K562 (cell line): ENCODE results near the gene UPK3A. TPM values are rescaled to one million over a fixed set of nuclear protein-coding genes. Genes with fewer than 3 reads are reported as not detected.
A peak's percentile ranks its signal among the peaks of the same experiment; 100 is the strongest.

ENCODE experiments used
- BHLHE40 ChIP-seq: IDR thresholded peaks from 2 replicates; pipeline ENCODE4 v1.6.1; 2011; ENCODE audit warnings: low read length, improper control_type of control experiment
- NFATC3 ChIP-seq: fragments of 450-650 bp; IDR thresholded peaks from 2 replicates; pipeline ENCODE4 v1.6.1; 2017; ENCODE audit warnings: mild to moderate bottlenecking
- NFRKB ChIP-seq: fragments of 450-650 bp; IDR thresholded peaks from 2 replicates; pipeline ENCODE4 v1.6.1; 2016; ENCODE audit warnings: low read depth
- PRMT5 ChIP-seq: sonication (generic); formaldehyde crosslinking; IDR thresholded peaks from 2 replicates; pipeline ENCODE4 v1.5.0; 2020; ENCODE audit warnings: missing genetic modification reagents
- TAF15 ChIP-seq: fragments of 200-400 bp; formaldehyde crosslinking; IDR thresholded peaks from 2 replicates; pipeline ENCODE4 v1.6.1; 2017; ENCODE audit warnings: mild to moderate bottlenecking, low read depth, low read length, moderate library complexity
- polyA plus RNA-seq, 8 experiments: library from polyadenylated mRNA; depleted of rRNA in 4 of 8; stranded (reverse) in 5 of 8; unstranded in 3 of 8; fragments of >200 nt; fragmentation: Nextera tagmentation in 2 of 8; fragmentation: Illumina TruSeq in 1 of 8; extraction: Ambion mirVana in 2 of 8; extraction: Trizol in 1 of 8; gene quantifications; 2 replicates each; pipeline versions ENCODE4 v1.2.1 to v1.2.3, GENCODE V29; 2011 to 2014; ENCODE audit warnings: inconsistent platforms in 1 of 8, missing spikeins in 1 of 8
- total RNA-seq, 7 experiments: library from RNA; depleted of rRNA in 6 of 7; stranded (reverse); fragments of >200 nt in 6 of 7; fragmentation: Illumina TruSeq in 2 of 7; extraction: Trizol in 2 of 7; gene quantifications; 2 replicates each; pipeline versions ENCODE4 v1.2.1 to v1.2.3, GENCODE V29; 2011 to 2021; ENCODE audit warnings: low replicate concordance in 1 of 7
- TF ChIP-seq, protein P1 (sequence below), 2 experiments: fragments of 450-650 bp; formaldehyde crosslinking in 1 of 2; IDR thresholded peaks; 2 replicates each; pipeline versions ENCODE4 v1.4.0 to v1.6.1; 2014 to 2020; ENCODE audit warnings: mild to moderate bottlenecking in 2 of 2, borderline replicate concordance in 1 of 2, low read depth in 1 of 2
- TF ChIP-seq, protein P2 (sequence below), 2 experiments: fragments of 450-650 bp in 1 of 2; sonication (generic) in 1 of 2; formaldehyde crosslinking in 1 of 2; IDR thresholded peaks; 2 replicates each; pipeline versions ENCODE4 v1.7.1 to v1.9.0; 2016 to 2022; ENCODE audit warnings: inconsistent platforms in 1 of 2, mild to moderate bottlenecking in 1 of 2, missing genetic modification reagents in 1 of 2

Gene UPK3A
- total and polyA plus RNA-seq, 9 of the 15 experiments (the other 6 are each of a cell fraction or from before 2014, with no cell fraction given), result not detected

DNA sequence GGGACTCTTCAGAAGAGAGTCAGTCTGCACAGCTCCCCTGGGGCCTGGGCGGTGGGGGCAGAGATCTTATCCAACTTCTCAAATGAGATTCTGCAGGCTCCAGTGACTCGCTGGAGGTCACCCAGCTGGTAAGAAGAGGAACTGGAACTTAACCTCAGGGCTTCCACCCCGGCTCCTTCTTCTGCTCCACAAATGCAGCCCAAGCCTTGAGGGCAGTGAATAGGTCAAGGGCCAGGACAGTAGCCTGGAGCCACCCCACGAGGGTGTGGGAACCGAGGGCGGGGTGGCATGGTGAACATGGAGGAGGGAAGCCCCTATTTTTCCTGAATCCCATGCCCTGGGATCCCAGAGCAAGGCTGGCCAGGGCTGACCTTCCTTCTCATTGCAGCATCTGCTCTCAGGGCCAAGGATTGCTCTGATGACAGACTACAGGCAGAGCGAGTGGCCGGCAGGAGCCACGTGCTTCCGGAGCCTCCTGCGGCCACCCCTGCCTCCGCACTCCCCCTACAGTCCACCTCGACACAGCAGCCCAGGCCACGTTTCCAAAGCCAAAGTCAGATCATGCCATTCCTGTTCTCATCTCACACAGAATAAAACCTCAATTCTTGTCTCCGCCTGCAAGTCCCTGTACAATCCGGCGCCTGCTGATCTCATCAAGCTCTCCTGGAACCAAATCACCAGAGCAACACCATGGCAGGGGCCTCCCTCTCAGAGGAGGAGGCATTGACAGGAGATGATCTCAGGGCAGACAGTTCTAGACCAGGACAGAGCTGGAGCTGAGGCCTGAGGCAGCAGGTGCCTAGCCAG, 21.1 kb upstream of the UPK3A start (continued):
- TF ChIP-seq, protein P1, sequence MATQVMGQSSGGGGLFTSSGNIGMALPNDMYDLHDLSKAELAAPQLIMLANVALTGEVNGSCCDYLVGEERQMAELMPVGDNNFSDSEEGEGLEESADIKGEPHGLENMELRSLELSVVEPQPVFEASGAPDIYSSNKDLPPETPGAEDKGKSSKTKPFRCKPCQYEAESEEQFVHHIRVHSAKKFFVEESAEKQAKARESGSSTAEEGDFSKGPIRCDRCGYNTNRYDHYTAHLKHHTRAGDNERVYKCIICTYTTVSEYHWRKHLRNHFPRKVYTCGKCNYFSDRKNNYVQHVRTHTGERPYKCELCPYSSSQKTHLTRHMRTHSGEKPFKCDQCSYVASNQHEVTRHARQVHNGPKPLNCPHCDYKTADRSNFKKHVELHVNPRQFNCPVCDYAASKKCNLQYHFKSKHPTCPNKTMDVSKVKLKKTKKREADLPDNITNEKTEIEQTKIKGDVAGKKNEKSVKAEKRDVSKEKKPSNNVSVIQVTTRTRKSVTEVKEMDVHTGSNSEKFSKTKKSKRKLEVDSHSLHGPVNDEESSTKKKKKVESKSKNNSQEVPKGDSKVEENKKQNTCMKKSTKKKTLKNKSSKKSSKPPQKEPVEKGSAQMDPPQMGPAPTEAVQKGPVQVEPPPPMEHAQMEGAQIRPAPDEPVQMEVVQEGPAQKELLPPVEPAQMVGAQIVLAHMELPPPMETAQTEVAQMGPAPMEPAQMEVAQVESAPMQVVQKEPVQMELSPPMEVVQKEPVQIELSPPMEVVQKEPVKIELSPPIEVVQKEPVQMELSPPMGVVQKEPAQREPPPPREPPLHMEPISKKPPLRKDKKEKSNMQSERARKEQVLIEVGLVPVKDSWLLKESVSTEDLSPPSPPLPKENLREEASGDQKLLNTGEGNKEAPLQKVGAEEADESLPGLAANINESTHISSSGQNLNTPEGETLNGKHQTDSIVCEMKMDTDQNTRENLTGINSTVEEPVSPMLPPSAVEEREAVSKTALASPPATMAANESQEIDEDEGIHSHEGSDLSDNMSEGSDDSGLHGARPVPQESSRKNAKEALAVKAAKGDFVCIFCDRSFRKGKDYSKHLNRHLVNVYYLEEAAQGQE (IDR thresholded peaks at IDR 0.05; ENCODE audit: borderline replicate concordance), result peak; percentile 69; the same call in 1 of the 2 replicates
- TF ChIP-seq, protein P1 (CRISPR knock-in tag; IDR thresholded peaks at IDR 0.05; ENCODE audit: low read depth), result no peak
- TF ChIP-seq NFATC3 (no peak), NFRKB (no peak), TAF15 (no peak), BHLHE40 (peak; percentile 80), PRMT5 (CRISPR knock-in tag) (no peak)
- TF ChIP-seq, protein P2, sequence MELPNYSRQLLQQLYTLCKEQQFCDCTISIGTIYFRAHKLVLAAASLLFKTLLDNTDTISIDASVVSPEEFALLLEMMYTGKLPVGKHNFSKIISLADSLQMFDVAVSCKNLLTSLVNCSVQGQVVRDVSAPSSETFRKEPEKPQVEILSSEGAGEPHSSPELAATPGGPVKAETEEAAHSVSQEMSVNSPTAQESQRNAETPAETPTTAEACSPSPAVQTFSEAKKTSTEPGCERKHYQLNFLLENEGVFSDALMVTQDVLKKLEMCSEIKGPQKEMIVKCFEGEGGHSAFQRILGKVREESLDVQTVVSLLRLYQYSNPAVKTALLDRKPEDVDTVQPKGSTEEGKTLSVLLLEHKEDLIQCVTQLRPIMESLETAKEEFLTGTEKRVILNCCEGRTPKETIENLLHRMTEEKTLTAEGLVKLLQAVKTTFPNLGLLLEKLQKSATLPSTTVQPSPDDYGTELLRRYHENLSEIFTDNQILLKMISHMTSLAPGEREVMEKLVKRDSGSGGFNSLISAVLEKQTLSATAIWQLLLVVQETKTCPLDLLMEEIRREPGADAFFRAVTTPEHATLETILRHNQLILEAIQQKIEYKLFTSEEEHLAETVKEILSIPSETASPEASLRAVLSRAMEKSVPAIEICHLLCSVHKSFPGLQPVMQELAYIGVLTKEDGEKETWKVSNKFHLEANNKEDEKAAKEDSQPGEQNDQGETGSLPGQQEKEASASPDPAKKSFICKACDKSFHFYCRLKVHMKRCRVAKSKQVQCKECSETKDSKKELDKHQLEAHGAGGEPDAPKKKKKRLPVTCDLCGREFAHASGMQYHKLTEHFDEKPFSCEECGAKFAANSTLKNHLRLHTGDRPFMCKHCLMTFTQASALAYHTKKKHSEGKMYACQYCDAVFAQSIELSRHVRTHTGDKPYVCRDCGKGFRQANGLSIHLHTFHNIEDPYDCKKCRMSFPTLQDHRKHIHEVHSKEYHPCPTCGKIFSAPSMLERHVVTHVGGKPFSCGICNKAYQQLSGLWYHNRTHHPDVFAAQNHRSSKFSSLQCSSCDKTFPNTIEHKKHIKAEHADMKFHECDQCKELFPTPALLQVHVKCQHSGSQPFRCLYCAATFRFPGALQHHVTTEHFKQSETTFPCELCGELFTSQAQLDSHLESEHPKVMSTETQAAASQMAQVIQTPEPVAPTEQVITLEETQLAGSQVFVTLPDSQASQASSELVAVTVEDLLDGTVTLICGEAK (IDR thresholded peaks at IDR 0.05), result no peak
- TF ChIP-seq, protein P2 (CRISPR knock-in tag; IDR thresholded peaks at IDR 0.05), result no peak
